ENCODE measurements around the gene RRAS2.

Gene RRAS2

GRCh38 chr11:14334192-14334591, 24.8 kb downstream of the RRAS2 start:
- TF ChIP-seq CTCF (IDR thresholded peaks at IDR 0.05; ENCODE audit: low read depth, low read length): no peak
- H3K4me3 ChIP-seq (replicated peaks in 1 of 2; ENCODE audit: low read depth in 2 of 2, low read length in 2 of 2): no peak overlapping the region
- DNase-seq (ENCODE audit: low read depth in 2 of 2): no peak

GRCh38 chr11:14331476-14332136, 27.4 kb downstream of the RRAS2 start:
- no peak overlapping the region for H3K4me3 ChIP-seq (replicated peaks in 1 of 2; ENCODE audit: low read depth in 2 of 2, low read length in 2 of 2)
- DNase-seq (ENCODE audit: low read depth in 2 of 2): no peak
- TF ChIP-seq CTCF (IDR thresholded peaks at IDR 0.05; ENCODE audit: low read depth, low read length): no peak

- no peak for TF ChIP-seq CTCF (IDR thresholded peaks at IDR 0.05; ENCODE audit: low read depth, low read length)
- no peak overlapping the region for H3K4me3 ChIP-seq (replicated peaks in 1 of 2; ENCODE audit: low read depth in 2 of 2, low read length in 2 of 2)
- DNase-seq (ENCODE audit: low read depth in 2 of 2): no peak
Measured at GRCh38 chr11:14330881-14331280, 28.1 kb downstream of the RRAS2 start.

- no peak overlapping the region for H3K4me3 ChIP-seq (replicated peaks in 1 of 2; ENCODE audit: low read depth in 2 of 2, low read length in 2 of 2)
- TF ChIP-seq CTCF (IDR thresholded peaks at IDR 0.05; ENCODE audit: low read depth, low read length): no peak
- DNase-seq (ENCODE audit: low read depth in 2 of 2): no peak
Measured at GRCh38 chr11:14329702-14330101, 29.3 kb downstream of the RRAS2 start.

- H3K4me3 ChIP-seq (replicated peaks in 1 of 2; ENCODE audit: low read depth in 2 of 2, low read length in 2 of 2): no peak overlapping the region
- no peak for TF ChIP-seq CTCF (IDR thresholded peaks at IDR 0.05; ENCODE audit: low read depth, low read length)
- no peak for DNase-seq (ENCODE audit: low read depth in 2 of 2)
Measured at GRCh38 chr11:14327116-14327515, 31.9 kb downstream of the RRAS2 start.

GRCh38 chr11:14323118-14323676, 35.8 kb downstream of the RRAS2 start:
- no peak for DNase-seq (ENCODE audit: low read depth in 2 of 2)
- no peak for TF ChIP-seq CTCF (IDR thresholded peaks at IDR 0.05; ENCODE audit: low read depth, low read length)

GRCh38 chr11:14322510-14322909, 36.5 kb downstream of the RRAS2 start:
- TF ChIP-seq CTCF (IDR thresholded peaks at IDR 0.05; ENCODE audit: low read depth, low read length): no peak

More at GRCh38 chr11:14323118-14323676, 35.8 kb downstream of the RRAS2 start:
- H3K4me3 ChIP-seq (replicated peaks in 1 of 2; ENCODE audit: low read depth in 2 of 2, low read length in 2 of 2): no peak overlapping the region

More at GRCh38 chr11:14322510-14322909, 36.5 kb downstream of the RRAS2 start:
- DNase-seq (ENCODE audit: low read depth in 2 of 2): no peak
- no peak overlapping the region for H3K4me3 ChIP-seq (replicated peaks in 1 of 2; ENCODE audit: low read depth in 2 of 2, low read length in 2 of 2)
